AG09309 (cell line): Measurements from ENCODE around the gene CMC2.

Source experiments
- DNase-seq: peaks from one replicate; pipeline ENCODE4 v3.0.0-alpha.2; 2010; ENCODE audit warnings: low read depth
- H3K4me3 ChIP-seq: 2 replicates; pipeline ENCODE4 v1.5.1; 2011; ENCODE audit warnings: mild to moderate bottlenecking, low read depth, low read length, moderate library complexity; ENCODE audit not compliant: control insufficient read depth
- TF ChIP-seq, protein P1 (sequence below): IDR thresholded peaks from 2 replicates; pipeline ENCODE4 v1.5.1; 2011; ENCODE audit warnings: mild to moderate bottlenecking, low read depth, low read length, inconsistent platforms; ENCODE audit not compliant: insufficient read depth, control insufficient read depth; ENCODE audit errors: missing control alignments

The CMC2 gene

GRCh38 chr16:80971819-80972218, 34.9 kb downstream of the CMC2 start:
- DNase-seq = no peak
- TF ChIP-seq, protein P1, sequence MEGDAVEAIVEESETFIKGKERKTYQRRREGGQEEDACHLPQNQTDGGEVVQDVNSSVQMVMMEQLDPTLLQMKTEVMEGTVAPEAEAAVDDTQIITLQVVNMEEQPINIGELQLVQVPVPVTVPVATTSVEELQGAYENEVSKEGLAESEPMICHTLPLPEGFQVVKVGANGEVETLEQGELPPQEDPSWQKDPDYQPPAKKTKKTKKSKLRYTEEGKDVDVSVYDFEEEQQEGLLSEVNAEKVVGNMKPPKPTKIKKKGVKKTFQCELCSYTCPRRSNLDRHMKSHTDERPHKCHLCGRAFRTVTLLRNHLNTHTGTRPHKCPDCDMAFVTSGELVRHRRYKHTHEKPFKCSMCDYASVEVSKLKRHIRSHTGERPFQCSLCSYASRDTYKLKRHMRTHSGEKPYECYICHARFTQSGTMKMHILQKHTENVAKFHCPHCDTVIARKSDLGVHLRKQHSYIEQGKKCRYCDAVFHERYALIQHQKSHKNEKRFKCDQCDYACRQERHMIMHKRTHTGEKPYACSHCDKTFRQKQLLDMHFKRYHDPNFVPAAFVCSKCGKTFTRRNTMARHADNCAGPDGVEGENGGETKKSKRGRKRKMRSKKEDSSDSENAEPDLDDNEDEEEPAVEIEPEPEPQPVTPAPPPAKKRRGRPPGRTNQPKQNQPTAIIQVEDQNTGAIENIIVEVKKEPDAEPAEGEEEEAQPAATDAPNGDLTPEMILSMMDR = no peak
- H3K4me3 ChIP-seq = no peak overlapping the region

GRCh38 chr16:80969114-80969484, 37.6 kb downstream of the CMC2 start:
- no peak overlapping the region for H3K4me3 ChIP-seq
- TF ChIP-seq, protein P1 = no peak

GRCh38 chr16:80968386-80969113, 38.1 kb downstream of the CMC2 start:
- TF ChIP-seq, protein P1 = no peak
- no peak overlapping the region for H3K4me3 ChIP-seq
- no peak for DNase-seq

More at GRCh38 chr16:80969114-80969484, 37.6 kb downstream of the CMC2 start:
- DNase-seq = no peak

DNA sequence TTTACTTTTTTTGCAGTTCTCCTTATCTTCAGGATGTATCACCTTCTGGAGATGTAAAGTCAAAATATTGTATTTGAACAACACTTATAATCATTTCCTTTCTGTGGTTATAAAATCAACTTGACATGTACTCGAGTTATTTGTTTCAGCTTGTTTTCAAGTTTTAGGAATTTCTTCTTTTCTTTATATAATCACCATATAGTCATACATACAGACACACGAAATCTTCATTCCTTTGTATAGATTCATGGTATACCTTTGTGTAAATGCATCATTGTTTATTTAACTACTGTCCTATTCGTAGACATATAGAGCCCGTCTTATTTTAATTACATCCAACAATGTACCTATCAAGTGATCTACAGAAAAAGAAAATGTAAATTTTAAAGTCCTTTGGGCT, 40.1 kb downstream of the CMC2 start:
- TF ChIP-seq, protein P1 = no peak
- DNase-seq = no peak
- H3K4me3 ChIP-seq = no peak overlapping the region

DNA sequence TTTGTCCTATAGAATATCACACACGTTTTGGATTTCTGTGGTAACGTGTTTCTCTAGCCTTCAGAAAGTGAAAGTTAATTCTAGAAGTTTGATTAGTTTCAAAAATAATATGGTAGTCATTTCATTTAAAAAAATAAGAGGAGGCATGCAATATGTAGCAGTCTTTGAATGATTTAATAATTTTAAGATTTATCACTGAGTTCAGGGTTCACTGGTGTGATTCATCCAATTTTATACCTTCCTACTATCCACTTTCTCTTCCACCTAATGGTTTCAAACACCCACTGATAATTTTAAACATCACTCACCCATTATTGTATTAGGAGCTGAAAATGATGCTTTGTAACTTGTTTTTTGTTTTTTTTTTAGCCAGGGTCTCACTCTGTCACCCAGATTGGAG, 42.3 kb downstream of the CMC2 start:
- no peak for DNase-seq
- TF ChIP-seq, protein P1 = no peak
- H3K4me3 ChIP-seq = no peak overlapping the region

GRCh38 chr16:80962879-80963278, 43.8 kb downstream of the CMC2 start:
- TF ChIP-seq, protein P1 = no peak
- no peak overlapping the region for H3K4me3 ChIP-seq
- no peak for DNase-seq
